Prostate gland (tissue), 2 donors: ENCODE results near the gene BTG4.

Experiments used
- POLR2A ChIP-seq: fragments of 450-650 bp; IDR thresholded peaks from one replicate; pipeline ENCODE4 v1.6.1; 2016; ENCODE audit warnings: antibody characterized with exemption, mild to moderate bottlenecking
- POLR2AphosphoS5 ChIP-seq: sonication (generic); formaldehyde crosslinking; IDR thresholded peaks from one replicate; pipeline ENCODE4 v1.6.1; 2017; ENCODE audit warnings: antibody characterized with exemption
- TF ChIP-seq, protein P1 (sequence below), 4 experiments: fragments of 200-600 bp in 2 of 4; fragments of 450-650 bp in 2 of 4; sonication (generic) in 2 of 4; IDR thresholded peaks; 1 replicate in 3 of 4; 2 replicates in 1 of 4; pipeline ENCODE4 v1.5.1; 2016 to 2019; ENCODE audit warnings: antibody characterized with exemption in 4 of 4, mild to moderate bottlenecking in 2 of 4, moderate library complexity in 2 of 4

DNA sequence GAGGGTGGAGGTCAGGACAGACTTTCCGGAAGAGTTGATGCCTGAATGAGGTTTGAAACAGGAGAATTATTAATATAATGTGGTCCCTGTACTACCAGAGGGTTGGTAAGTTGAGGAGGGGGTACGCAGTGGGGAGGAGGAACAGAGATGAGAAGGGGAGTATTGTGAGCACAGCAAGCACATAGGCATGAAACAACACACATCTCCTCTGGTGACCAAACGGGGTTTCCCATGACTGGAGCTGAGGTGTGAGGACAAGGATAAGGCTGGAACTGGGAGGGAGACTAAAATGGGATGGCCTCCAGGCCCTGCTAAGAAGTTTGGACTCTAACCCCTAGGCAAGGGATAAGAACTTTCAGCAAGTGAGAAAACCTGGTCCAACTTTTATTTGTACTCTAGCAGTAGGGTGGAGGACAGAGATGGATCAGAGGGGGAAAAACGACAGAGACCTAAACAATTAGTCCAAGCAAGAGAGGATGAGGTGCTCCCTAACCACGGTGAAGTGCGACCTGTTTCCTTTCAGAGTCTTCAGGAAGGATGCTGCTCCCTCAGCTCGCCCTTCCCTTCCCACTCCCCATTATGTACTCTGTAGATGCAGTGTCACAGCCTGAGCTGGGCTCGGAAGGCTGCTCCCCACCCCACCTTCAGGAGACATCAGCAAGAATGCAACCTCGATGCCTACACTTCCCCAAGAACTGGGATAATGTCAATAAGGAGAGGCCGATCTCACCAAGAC is 59.2 kb downstream of the BTG4 start:
- TF ChIP-seq POLR2AphosphoS5, result no peak
- TF ChIP-seq, protein P1, sequence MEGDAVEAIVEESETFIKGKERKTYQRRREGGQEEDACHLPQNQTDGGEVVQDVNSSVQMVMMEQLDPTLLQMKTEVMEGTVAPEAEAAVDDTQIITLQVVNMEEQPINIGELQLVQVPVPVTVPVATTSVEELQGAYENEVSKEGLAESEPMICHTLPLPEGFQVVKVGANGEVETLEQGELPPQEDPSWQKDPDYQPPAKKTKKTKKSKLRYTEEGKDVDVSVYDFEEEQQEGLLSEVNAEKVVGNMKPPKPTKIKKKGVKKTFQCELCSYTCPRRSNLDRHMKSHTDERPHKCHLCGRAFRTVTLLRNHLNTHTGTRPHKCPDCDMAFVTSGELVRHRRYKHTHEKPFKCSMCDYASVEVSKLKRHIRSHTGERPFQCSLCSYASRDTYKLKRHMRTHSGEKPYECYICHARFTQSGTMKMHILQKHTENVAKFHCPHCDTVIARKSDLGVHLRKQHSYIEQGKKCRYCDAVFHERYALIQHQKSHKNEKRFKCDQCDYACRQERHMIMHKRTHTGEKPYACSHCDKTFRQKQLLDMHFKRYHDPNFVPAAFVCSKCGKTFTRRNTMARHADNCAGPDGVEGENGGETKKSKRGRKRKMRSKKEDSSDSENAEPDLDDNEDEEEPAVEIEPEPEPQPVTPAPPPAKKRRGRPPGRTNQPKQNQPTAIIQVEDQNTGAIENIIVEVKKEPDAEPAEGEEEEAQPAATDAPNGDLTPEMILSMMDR (IDR thresholded peaks at IDR 0.05), result no peak
- no peak for TF ChIP-seq POLR2A
